Brain microvascular endothelial cell (primary cell): ENCODE data around the gene PDXDC1.
A peak's percentile ranks its signal among the peaks of the same experiment; 100 is the strongest.

ENCODE experiments used
- DNase-seq: peaks from one replicate; pipeline ENCODE4 v3.0.0-alpha.2; 2020
- H3K27ac ChIP-seq: fragments of 250-450 bp; sonication (Bioruptor Pico); 2 replicates; pipeline ENCODE4 v1.5.1; 2020; ENCODE audit warnings: mild to moderate bottlenecking, moderate library complexity
- H3K27me3 ChIP-seq: fragments of 250-450 bp; sonication (Bioruptor Pico); replicated peaks from 2 replicates; pipeline ENCODE4 v1.5.1; 2020; ENCODE audit warnings: mild to moderate bottlenecking
- H3K36me3 ChIP-seq: fragments of 250-450 bp; sonication (Bioruptor Pico); replicated peaks from 2 replicates; pipeline ENCODE4 v1.5.1; 2020; ENCODE audit warnings: mild to moderate bottlenecking
- H3K4me3 ChIP-seq: 2 replicates; pipeline ENCODE4 v1.5.1; 2011; ENCODE audit warnings: low read depth, mild to moderate bottlenecking, control low read depth, low read length, moderate library complexity
- CTCF ChIP-seq: IDR thresholded peaks from 2 replicates; pipeline ENCODE4 v1.5.1; 2011; ENCODE audit warnings: low read depth, mild to moderate bottlenecking, moderate library complexity, low read length, control low read depth, inconsistent platforms; ENCODE audit errors: missing control alignments
- in situ Hi-C: cut with HindIII; loops from 2 replicates; pipeline ENCODE4 v1.10.0; 2017; ENCODE audit warnings: low sequenced_read_pairs, low pct_ligation_motif_present

The PDXDC1 gene

GRCh38 chr16:15051387-15051951, 76.6 kb downstream of the PDXDC1 start:
- in situ Hi-C loops, result no loop called here
- Histone ChIP-seq H3K4me3 (no peak overlapping the region), H3K36me3 (peaks cover 9% of the 10 kb centered on the region), H3K27me3 (no peaks in the 10 kb centered on the region), H3K27ac (no peak overlapping the region)
- DNase-seq, result no peak
- no peak for TF ChIP-seq CTCF

- no peak for DNase-seq
- no peak for TF ChIP-seq CTCF
- in situ Hi-C loops, result no loop called here
- Histone ChIP-seq H3K27ac (no peak overlapping the region), H3K4me3 (no peak overlapping the region), H3K27me3 (no peaks in the 10 kb centered on the region), H3K36me3 (no peaks in the 10 kb centered on the region)
Observed at GRCh38 chr16:15052747-15053476, 78.1 kb downstream of the PDXDC1 start.

- Histone ChIP-seq H3K27ac (no peak overlapping the region), H3K36me3 (peaks cover 5% of the 10 kb centered on the region), H3K27me3 (no peaks in the 10 kb centered on the region), H3K4me3 (no peak overlapping the region)
- in situ Hi-C loops, result no loop called here
- no peak for TF ChIP-seq CTCF
- DNase-seq, result no peak
Observed at GRCh38 chr16:15053904-15054303, 79.1 kb downstream of the PDXDC1 start.

- in situ Hi-C loops, result no loop called here
- TF ChIP-seq CTCF, result no peak
- DNase-seq, result no peak
- Histone ChIP-seq H3K27ac (no peak overlapping the region), H3K27me3 (no peaks in the 10 kb centered on the region), H3K4me3 (peak overlapping the region; percentile 88), H3K36me3 (peaks cover 12% of the 10 kb centered on the region)
Observed at GRCh38 chr16:15054357-15055140, 79.7 kb downstream of the PDXDC1 start.

GRCh38 chr16:15055141-15056053, 80.6 kb downstream of the PDXDC1 start:
- Histone ChIP-seq H3K27me3 (no peaks in the 10 kb centered on the region), H3K36me3 (peaks cover 14% of the 10 kb centered on the region), H3K27ac (peak overlapping the region; percentile 18), H3K4me3 (peak overlapping the region; percentile 88)
- no peak for DNase-seq
- TF ChIP-seq CTCF, result no peak
- in situ Hi-C loops, result no loop called here
